Sigmoid colon (tissue), 4 donors: ENCODE results near the gene NUDT3.

ENCODE experiments used
- CTCF ChIP-seq, 4 experiments: fragments of 450-650 bp in 3 of 4; fragments of 200-600 bp in 1 of 4; IDR thresholded peaks; one replicate each; pipeline ENCODE4 v1.5.1; 2016 to 2019; ENCODE audit warnings: antibody characterized with exemption in 4 of 4, mild to moderate bottlenecking in 3 of 4, moderate library complexity in 2 of 4
- POLR2A ChIP-seq, 2 donors: fragments of 450-650 bp; IDR thresholded peaks; one replicate each; pipeline ENCODE4 v1.6.1; 2016; ENCODE audit warnings: antibody characterized with exemption in 2 of 2, mild to moderate bottlenecking in 2 of 2, moderate library complexity in 2 of 2
- POLR2AphosphoS5 ChIP-seq, 4 donors: sonication (generic); formaldehyde crosslinking; IDR thresholded peaks; one replicate each; pipeline ENCODE4 v1.6.1; 2017; ENCODE audit warnings: antibody characterized with exemption in 4 of 4

- TF ChIP-seq CTCF (IDR thresholded peaks at IDR 0.05), result no peak
- no peak for TF ChIP-seq POLR2A (IDR thresholded peaks at IDR 0.05)
- no peak for TF ChIP-seq POLR2AphosphoS5 (IDR thresholded peaks at IDR 0.05)
These were observed 70.6 kb downstream of the NUDT3 start for GRCh38 chr6:34321821-34322220.
